Lower leg skin (tissue), 4 donors: ENCODE results near the gene ELK1. TPM values are rescaled to one million over a fixed set of nuclear protein-coding genes. Genes with fewer than 3 reads are reported as not detected.

Experiments
- DNase-seq, 2 donors: peaks; one replicate each; pipeline ENCODE4 v3.0.0-alpha.2; 2019; ENCODE audit warnings: low spot score in 2 of 2
- H3K4me3 ChIP-seq: fragments of 200-600 bp; sonication (generic); 2 replicates; pipeline ENCODE4 v1.5.1; 2017; ENCODE audit warnings: mild to moderate bottlenecking, low read depth; ENCODE audit not compliant: poor library complexity, severe bottlenecking
- POLR2A ChIP-seq, 2 donors: fragments of 450-650 bp; IDR thresholded peaks; one replicate each; pipeline ENCODE4 v1.6.1; 2016 to 2017; ENCODE audit warnings: antibody characterized with exemption in 2 of 2, mild to moderate bottlenecking in 1 of 2, moderate library complexity in 1 of 2
- WGBS, 2 donors: methylation state at CpG; one replicate each; pipeline ENCODE4 v1.1.5; 2018; 5-methylcytosine and 5-hydroxymethylcytosine counted together
- intact Hi-C: fragments of 100-400 bp; cut with DNase I; formaldehyde crosslinking; loops from one replicate; pipeline ENCODE4 v1.15.0; 2023; ENCODE audit warnings: low total_unique reads
- total RNA-seq, 4 donors: library from RNA; depleted of rRNA; stranded (reverse); fragments of >200 nt; gene quantifications; one replicate each; pipeline ENCODE4 v1.1.0, GENCODE V29; 2016
- TF ChIP-seq, protein P1 (sequence below), 3 donors: fragments of 450-650 bp; IDR thresholded peaks; one replicate each; pipeline ENCODE4 v1.5.1; 2016; ENCODE audit warnings: antibody characterized with exemption in 3 of 3, mild to moderate bottlenecking in 3 of 3, moderate library complexity in 2 of 3

The ELK1 gene
- total RNA-seq: 10 to 100 TPM; 19.7 to 28.4 (median 25.5) TPM

DNA sequence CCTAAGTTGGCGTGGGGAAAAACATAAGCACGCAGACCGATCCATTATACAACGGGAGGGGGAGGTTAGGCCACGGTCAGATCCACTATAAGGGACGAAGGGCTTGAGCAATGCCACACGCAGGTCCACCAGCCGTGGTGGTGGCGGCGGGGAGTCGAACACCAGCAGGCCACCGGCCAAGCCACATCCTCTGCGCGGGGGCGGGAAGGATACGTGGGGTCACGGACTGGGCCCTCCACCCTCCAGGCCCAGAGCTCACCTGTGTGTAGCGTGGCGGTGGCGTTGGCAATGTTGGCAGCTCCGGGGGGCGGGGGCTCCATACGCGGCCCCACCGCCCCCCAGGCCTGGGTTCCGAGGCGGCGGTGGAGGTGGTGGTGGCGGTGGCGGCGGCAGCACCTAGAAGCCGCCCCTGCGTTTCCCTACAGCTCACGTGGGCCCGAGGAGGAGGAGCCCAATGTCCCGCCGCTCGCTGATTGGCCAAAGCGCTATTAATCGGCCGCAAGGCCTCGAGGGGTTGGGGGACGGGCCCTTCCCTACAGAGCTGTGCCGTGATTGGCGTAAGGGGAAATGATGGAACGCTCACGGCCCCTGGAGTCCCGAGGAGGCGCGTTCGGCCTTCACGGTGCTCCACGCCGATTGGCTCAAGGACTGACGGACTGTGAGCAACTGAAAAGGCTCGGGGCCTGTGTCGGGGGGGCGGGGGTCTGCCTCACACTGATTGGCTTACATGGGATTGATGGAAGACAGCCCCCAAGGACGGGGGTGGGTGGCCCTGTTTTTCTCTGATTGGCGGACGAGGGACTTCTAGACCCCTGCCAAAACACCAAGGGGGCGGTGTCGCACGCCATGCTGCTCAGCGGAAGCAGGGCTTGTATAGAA lies at the start of gene ELK1:
Gene ELK1, minus strand, starts transcription at position 400 of the 879 bp plus-strand sequence. CDS start 9,122 bp downstream, outside the sequence.
- TF ChIP-seq, protein P1, sequence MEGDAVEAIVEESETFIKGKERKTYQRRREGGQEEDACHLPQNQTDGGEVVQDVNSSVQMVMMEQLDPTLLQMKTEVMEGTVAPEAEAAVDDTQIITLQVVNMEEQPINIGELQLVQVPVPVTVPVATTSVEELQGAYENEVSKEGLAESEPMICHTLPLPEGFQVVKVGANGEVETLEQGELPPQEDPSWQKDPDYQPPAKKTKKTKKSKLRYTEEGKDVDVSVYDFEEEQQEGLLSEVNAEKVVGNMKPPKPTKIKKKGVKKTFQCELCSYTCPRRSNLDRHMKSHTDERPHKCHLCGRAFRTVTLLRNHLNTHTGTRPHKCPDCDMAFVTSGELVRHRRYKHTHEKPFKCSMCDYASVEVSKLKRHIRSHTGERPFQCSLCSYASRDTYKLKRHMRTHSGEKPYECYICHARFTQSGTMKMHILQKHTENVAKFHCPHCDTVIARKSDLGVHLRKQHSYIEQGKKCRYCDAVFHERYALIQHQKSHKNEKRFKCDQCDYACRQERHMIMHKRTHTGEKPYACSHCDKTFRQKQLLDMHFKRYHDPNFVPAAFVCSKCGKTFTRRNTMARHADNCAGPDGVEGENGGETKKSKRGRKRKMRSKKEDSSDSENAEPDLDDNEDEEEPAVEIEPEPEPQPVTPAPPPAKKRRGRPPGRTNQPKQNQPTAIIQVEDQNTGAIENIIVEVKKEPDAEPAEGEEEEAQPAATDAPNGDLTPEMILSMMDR (IDR thresholded peaks at IDR 0.05): no peak
- TF ChIP-seq POLR2A (IDR thresholded peaks at IDR 0.05): no peak
- intact Hi-C loops: no loop called here
- DNase-seq: peak; percentile 93 to 98
- 0 to 35% methylated on average over 30 to 56 of the region's 65 CpGs for WGBS, 2 donors
- peak within 1 kb of the TSS; percentile 60 for H3K4me3 ChIP-seq

DNA sequence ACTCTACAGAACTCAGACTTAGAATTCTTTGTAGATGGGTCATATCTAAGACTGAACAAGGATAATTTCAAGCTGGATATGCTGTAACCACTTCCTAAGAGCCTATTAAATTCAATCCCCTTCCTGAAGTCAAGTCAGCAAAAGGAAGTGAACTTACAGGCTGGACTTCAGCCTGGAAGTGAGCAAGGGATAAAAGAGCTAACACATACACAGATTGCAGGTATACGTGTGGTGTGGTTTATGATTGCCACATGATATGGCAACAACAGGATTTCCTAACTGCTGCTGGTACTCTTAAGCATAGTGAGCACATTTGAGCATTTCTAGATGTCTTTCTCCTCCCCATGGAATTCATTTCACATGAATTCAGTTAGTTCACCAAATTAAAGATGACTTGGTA lies 46.8 kb upstream of the ELK1 start:
- WGBS, 2 donors: 62 to 71% methylated on average over 1 of the region's 1 CpG
- intact Hi-C loops: no loop called here
- no peak for DNase-seq
- TF ChIP-seq, protein P1 (IDR thresholded peaks at IDR 0.05): no peak
- TF ChIP-seq POLR2A (IDR thresholded peaks at IDR 0.05): no peak
- no peak overlapping the region for H3K4me3 ChIP-seq

- 50 to 52% methylated on average over 2 of the region's 2 CpGs for WGBS, 2 donors
- intact Hi-C loops: no loop called here
- DNase-seq: no peak
- TF ChIP-seq, protein P1 (IDR thresholded peaks at IDR 0.05): no peak
- TF ChIP-seq POLR2A (IDR thresholded peaks at IDR 0.05): no peak
- no peak overlapping the region for H3K4me3 ChIP-seq
Measured at GRCh38 chrX:47690175-47690574, 39.8 kb upstream of the ELK1 start.

DNA sequence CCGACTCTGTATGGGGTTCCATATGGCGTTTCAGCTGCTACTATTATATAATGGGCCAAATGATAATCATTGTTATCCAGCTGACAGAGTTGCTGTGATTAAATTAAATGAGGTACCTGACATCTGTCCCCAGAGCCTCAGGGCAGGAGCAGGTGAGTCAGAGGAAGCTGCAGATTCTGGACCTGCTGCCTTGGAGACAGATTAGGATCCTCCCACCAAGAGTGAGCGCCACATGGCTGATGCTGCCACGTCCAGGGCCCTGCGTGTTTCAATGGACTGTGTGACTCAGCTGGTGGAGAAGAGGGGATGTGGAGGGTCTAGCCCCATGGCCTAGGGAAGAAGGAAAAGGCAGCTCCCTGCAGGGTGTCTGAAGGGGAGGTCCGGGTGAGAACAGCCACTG lies 36.9 kb upstream of the ELK1 start:
- WGBS, 2 donors: 53 to 64% methylated on average over 3 to 6 of the region's 6 CpGs
- intact Hi-C loops: no loop called here

DNA sequence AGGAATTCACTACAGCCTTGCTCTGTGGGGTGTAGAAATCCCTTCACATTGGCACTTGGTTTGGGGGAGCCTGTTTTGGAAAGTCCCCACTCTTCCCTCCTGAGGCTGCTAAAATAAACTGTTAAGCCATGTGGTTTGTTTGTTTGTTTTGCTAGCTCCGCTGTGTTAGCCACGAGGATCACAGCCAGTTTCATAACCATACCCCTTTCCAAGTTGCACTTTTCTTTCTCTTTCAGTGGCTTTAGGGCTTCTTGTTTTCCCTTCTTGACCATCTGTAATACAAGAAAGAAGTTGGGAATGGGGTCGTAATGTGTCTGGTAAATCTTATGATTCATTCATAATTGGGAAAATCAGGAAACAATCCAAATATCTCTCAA lies 33.5 kb upstream of the ELK1 start:
- H3K4me3 ChIP-seq: no peak overlapping the region
- no peak for TF ChIP-seq POLR2A (IDR thresholded peaks at IDR 0.05)
- TF ChIP-seq, protein P1 (IDR thresholded peaks at IDR 0.05): no peak
- intact Hi-C loops: no loop called here
- 56 to 67% methylated on average over 3 of the region's 3 CpGs for WGBS, 2 donors
- DNase-seq: no peak

More for the DNA sequence above, 36.9 kb upstream of the ELK1 start:
- no peak overlapping the region for H3K4me3 ChIP-seq
- TF ChIP-seq, protein P1 (IDR thresholded peaks at IDR 0.05): no peak
- no peak for DNase-seq
